K562 (cell line): ENCODE measurements around the gene TRPC4AP. TPM values are rescaled to one million over a fixed set of nuclear protein-coding genes. Genes with fewer than 3 reads are reported as not detected.

Experiments used
- ATAC-seq: fragments of 200-7000 bp; cut with Tn5 transposase; 3 replicates; pipeline ENCODE4 v1.9.1; 2020; ENCODE audit warnings: moderate library complexity
- BruUV-seq: library from RNA; stranded (reverse); fragments of 400-500 nt; replicated peaks from 2 replicates; lab custom pipeline; 2021; lab: Mats Ljungman, UMichigan
- CTCF ChIA-PET: fragments of 300-600 bp; formaldehyde crosslinking; extraction: SDS; loops from one replicate; lab custom pipeline; 2021; ENCODE audit warnings: low intra/inter-chr PET ratio; lab: Yijun Ruan, JAX
- POLR2A ChIA-PET: fragments of 300-600, 350-650 bp; sonication (Branson Sonifier 250); formaldehyde crosslinking; extraction: SDS; loops from one replicate; lab custom pipeline; 2021; ENCODE audit warnings: antibody characterized with exemption, inconsistent platforms; lab: Yijun Ruan, JAX
- DNase-seq, 4 experiments: peaks; one replicate each; pipeline versions ENCODE4 v3.0.0 to v3.0.0-alpha.2; 2011 to 2018; ENCODE audit warnings: low spot score in 3 of 4, mixed read lengths in 3 of 4; ENCODE audit errors: extremely low read depth in 1 of 4
- FAIRE-seq: peaks from 2 replicates; lab custom pipeline; 2011; peaks lifted over from hg19 to GRCh38; lab: Jason Lieb, UNC
- H2AFZ ChIP-seq: 2 replicates; pipeline ENCODE4 v1.6.0; 2011; ENCODE audit warnings: low read depth, low read length, control low read depth, inconsistent platforms
- H3K27ac ChIP-seq: fragments of 200-600 bp; 3 replicates; pipeline ENCODE4 v1.8.0; 2011; ENCODE audit warnings: low read depth, mild to moderate bottlenecking, control low read depth, inconsistent platforms, low read length, moderate library complexity, mixed read lengths; ENCODE audit errors: extremely low read depth
- H3K27me3 ChIP-seq, 2 experiments: fragments of 300-600 bp in 1 of 2; 2 replicates in 1 of 2; 3 replicates in 1 of 2; pipeline versions ENCODE4 v1.6.0 to v1.8.0; 2011; ENCODE audit warnings: inconsistent platforms in 2 of 2, low read length in 2 of 2, mild to moderate bottlenecking in 1 of 2, mixed read lengths in 1 of 2, moderate library complexity in 1 of 2; ENCODE audit not compliant: control insufficient read depth in 2 of 2, insufficient read depth in 2 of 2
- H3K36me3 ChIP-seq: fragments of 300-600 bp; 3 replicates; pipeline ENCODE4 v1.8.0; 2011; ENCODE audit warnings: mild to moderate bottlenecking, low read length, inconsistent platforms; ENCODE audit not compliant: control insufficient read depth, insufficient read depth
- H3K4me1 ChIP-seq, 2 experiments: fragments of 200-600 bp in 1 of 2; replicated peaks in 1 of 2; 2 replicates in 1 of 2; 3 replicates in 1 of 2; pipeline versions ENCODE4 v1.5.1 to v1.8.0; 2011; ENCODE audit warnings: inconsistent platforms in 2 of 2, low read length in 2 of 2, mild to moderate bottlenecking in 1 of 2, mixed read lengths in 1 of 2, moderate library complexity in 1 of 2; ENCODE audit not compliant: control insufficient read depth in 2 of 2, insufficient read depth in 2 of 2
- H3K4me2 ChIP-seq: 2 replicates; pipeline ENCODE4 v1.6.1; 2011; ENCODE audit warnings: low read length, control low read depth, inconsistent platforms, mixed read lengths; ENCODE audit not compliant: insufficient read depth
- H3K4me3 ChIP-seq: fragments of 200-600 bp; sonication (generic), shearing (Covaris generic); 2 replicates; pipeline ENCODE4 v1.5.1; 2016; ENCODE audit warnings: control low read depth, inconsistent platforms
- H3K79me2 ChIP-seq: fragments of 200-600 bp; 3 replicates; pipeline ENCODE4 v1.8.0; 2011; ENCODE audit warnings: low read length, inconsistent platforms; ENCODE audit not compliant: control insufficient read depth, insufficient read depth
- H3K9ac ChIP-seq, 2 experiments: 2 replicates each; pipeline versions ENCODE4 v1.6.0 to v1.6.1; 2011; ENCODE audit warnings: low read depth in 2 of 2, low read length in 2 of 2, control low read depth in 1 of 2, inconsistent platforms in 1 of 2, mild to moderate bottlenecking in 1 of 2, mixed read lengths in 1 of 2; ENCODE audit not compliant: insufficient read depth in 1 of 2
- H3K9me1 ChIP-seq: one replicate; pipeline ENCODE4 v1.6.0; 2011; ENCODE audit warnings: inconsistent platforms, mild to moderate bottlenecking, low read length, moderate library complexity; ENCODE audit not compliant: control insufficient read depth, insufficient read depth
- H3K9me3 ChIP-seq: replicated peaks from 2 replicates; pipeline ENCODE4 v1.5.1; 2011; ENCODE audit warnings: low read depth, low read length, inconsistent platforms; ENCODE audit not compliant: control insufficient read depth, insufficient read depth
- H4K20me1 ChIP-seq: replicated peaks from 2 replicates; pipeline ENCODE4 v1.6.1; 2011; ENCODE audit warnings: low read length, inconsistent platforms, mixed read lengths; ENCODE audit not compliant: control insufficient read depth, insufficient read depth
- KHSRP ChIP-seq: fragments of 450-650 bp; IDR thresholded peaks from 2 replicates; pipeline ENCODE4 v1.6.1; 2017
- MYNN ChIP-seq, 2 experiments: sonication (generic); formaldehyde crosslinking in 1 of 2; IDR thresholded peaks; 2 replicates each; pipeline versions ENCODE4 v1.5.0 to v1.6.1; 2016 to 2020; ENCODE audit warnings: antibody characterized with exemption in 1 of 2, missing genetic modification reagents in 1 of 2
- POLR2G ChIP-seq: fragments of 200-400 bp; formaldehyde crosslinking; IDR thresholded peaks from 2 replicates; pipeline ENCODE4 v1.6.1; 2017; ENCODE audit warnings: low read depth, mild to moderate bottlenecking, antibody characterized with exemption, low read length, moderate library complexity
- RB1 ChIP-seq: fragments of 450-650 bp; IDR thresholded peaks from 2 replicates; pipeline ENCODE4 v1.6.1; 2017; ENCODE audit warnings: low read depth, mild to moderate bottlenecking
- RFX1 ChIP-seq: fragments of 450-650 bp; IDR thresholded peaks from 2 replicates; pipeline ENCODE4 v1.6.1; 2016; ENCODE audit warnings: mild to moderate bottlenecking, moderate library complexity
- WGBS: fragments of 100-300 bp; shearing (Covaris generic); methylation state at CpG from one replicate; pipeline ENCODE4 v1.1.6; 2016; ENCODE audit warnings: low coverage, mixed read lengths; ENCODE audit not compliant: insufficient coverage; ENCODE audit errors: missing lambda C conversion rate; 5-methylcytosine and 5-hydroxymethylcytosine counted together
- in situ Hi-C: fragments of 300-500 bp; cut with MboI; formaldehyde crosslinking; loops from 4 replicates; pipeline ENCODE4 v1.15.0; 2018; ENCODE audit warnings: inconsistent platforms, mixed read lengths
- intact Hi-C: fragments of 100-400 bp; cut with micrococcal nuclease; formaldehyde crosslinking; loops from 2 replicates; pipeline ENCODE4 v1.14.2; 2022
- polyA plus RNA-seq, 8 experiments: library from polyadenylated mRNA; depleted of rRNA in 4 of 8; stranded (reverse) in 5 of 8; unstranded in 3 of 8; fragments of >200 nt; fragmentation: Nextera tagmentation in 2 of 8; fragmentation: Illumina TruSeq in 1 of 8; extraction: Ambion mirVana in 2 of 8; extraction: Trizol in 1 of 8; gene quantifications; 2 replicates each; pipeline versions ENCODE4 v1.2.1 to v1.2.3, GENCODE V29; 2011 to 2014; ENCODE audit warnings: inconsistent platforms in 1 of 8, missing spikeins in 1 of 8
- total RNA-seq, 7 experiments: library from RNA; depleted of rRNA in 6 of 7; stranded (reverse); fragments of >200 nt in 6 of 7; fragmentation: Illumina TruSeq in 2 of 7; extraction: Trizol in 2 of 7; gene quantifications; 2 replicates each; pipeline versions ENCODE4 v1.2.1 to v1.2.3, GENCODE V29; 2011 to 2021; ENCODE audit warnings: low replicate concordance in 1 of 7
- TF ChIP-seq, protein P1 (sequence below): sonication (generic); formaldehyde crosslinking; IDR thresholded peaks from 2 replicates; pipeline ENCODE4 v1.8.1; 2023; ENCODE audit warnings: mild to moderate bottlenecking, missing genetic modification reagents
- TF ChIP-seq, protein P2 (sequence below): IDR thresholded peaks from 2 replicates; pipeline ENCODE4 v1.6.1; 2016; ENCODE audit warnings: missing genetic modification characterization, missing compliant biosample characterization

The TRPC4AP gene
- total and polyA plus RNA-seq, 9 of the 15 experiments (the other 6 are each of a cell fraction or from before 2014, with no cell fraction given) = 2.3 to 70.3 (median 33.3) TPM

DNA sequence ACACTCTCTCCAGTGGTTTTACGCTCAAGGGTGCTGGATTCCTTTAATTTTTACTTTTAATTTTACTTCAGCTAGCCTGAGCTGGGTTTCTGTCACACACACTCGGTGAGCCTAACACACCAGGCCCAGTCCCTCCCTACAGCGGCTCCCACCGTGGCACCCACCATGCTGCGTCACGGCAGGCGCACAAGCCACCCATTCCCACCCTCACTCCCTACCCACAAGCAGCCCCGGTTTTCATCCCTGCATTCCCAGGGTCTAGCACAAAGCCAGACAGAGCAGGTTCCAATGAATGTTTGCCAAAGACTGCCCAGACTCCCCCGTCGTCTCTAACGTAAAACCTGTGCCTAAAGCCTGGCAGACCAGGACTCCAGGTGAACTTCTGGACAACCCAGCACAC is 86.6 kb downstream of the TRPC4AP start:
- no peaks in the 10 kb centered on the region for H3K9me1 ChIP-seq
- no peak overlapping the region for H3K27ac ChIP-seq
- no peaks in the 10 kb centered on the region for H3K27me3 ChIP-seq
- H3K9ac ChIP-seq = no peak overlapping the region
- no peaks in the 10 kb centered on the region for H3K79me2 ChIP-seq
- H3K4me3 ChIP-seq = no peak overlapping the region
- ATAC-seq = no peak
- DNase-seq = no peak
- H2AFZ ChIP-seq = no peak overlapping the region
- H3K4me2 ChIP-seq = no peak overlapping the region
- no peaks in the 10 kb centered on the region for H3K9me3 ChIP-seq
- ChIA-PET CTCF (no interaction called here), POLR2A (interaction anchor here (0.6 kb wide), 1 partner anchor 12 kb away, joined by 3 read pairs; no protein-coding TSS in a partner anchor)
- WGBS = 81% methylated on average over 8 of the region's 11 CpGs
- FAIRE-seq = no peak
- peaks cover 0 to 10% of the 10 kb centered on the region in 2 experiments; a peak in 2 of 5 replicates for H3K4me1 ChIP-seq
- H4K20me1 ChIP-seq = no peaks in the 10 kb centered on the region
- intact Hi-C loops (no loop called here), in situ Hi-C loops (no loop called here)
- H3K36me3 ChIP-seq = peaks cover 99% of the 10 kb centered on the region; the same call in 2 of the 3 replicates
- TF ChIP-seq POLR2G (0 out of 2 replicates have a peak, but pooled peaks have one; percentile 30), RFX1 (no peak)
- no TSS peak for BruUV-seq

DNA sequence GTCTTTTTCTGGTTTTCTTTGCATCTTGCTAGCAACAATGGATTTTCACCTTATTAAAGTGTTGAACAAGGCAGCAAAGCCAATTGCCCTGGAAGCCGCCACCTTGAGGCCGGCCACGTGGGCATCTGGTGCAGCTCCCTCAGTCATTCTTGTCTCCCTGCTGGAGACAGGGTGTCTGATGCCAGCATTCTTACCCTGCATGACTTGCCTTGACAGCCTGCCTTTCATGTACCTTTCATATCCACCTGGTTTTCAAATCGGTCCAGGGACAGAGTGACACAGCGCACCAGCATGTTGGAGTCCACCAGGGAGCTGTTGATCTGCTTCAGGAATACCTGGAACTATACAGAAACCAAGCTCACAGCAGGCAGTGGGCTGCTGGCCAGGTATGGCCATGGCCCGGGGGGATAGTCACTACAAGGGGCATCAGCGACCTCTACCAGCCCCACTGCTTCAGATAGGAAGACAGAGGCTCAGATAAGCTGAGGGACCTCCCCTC is 87.1 kb downstream of the TRPC4AP start:
- DNase-seq = no peak
- TF ChIP-seq MYNN (IDR thresholded peaks at IDR 0.05) (no peak), MYNN (CRISPR knock-in tag; IDR thresholded peaks at IDR 0.05) (no peak), KHSRP (no peak), RB1 (no peak)
- TF ChIP-seq, protein P1, sequence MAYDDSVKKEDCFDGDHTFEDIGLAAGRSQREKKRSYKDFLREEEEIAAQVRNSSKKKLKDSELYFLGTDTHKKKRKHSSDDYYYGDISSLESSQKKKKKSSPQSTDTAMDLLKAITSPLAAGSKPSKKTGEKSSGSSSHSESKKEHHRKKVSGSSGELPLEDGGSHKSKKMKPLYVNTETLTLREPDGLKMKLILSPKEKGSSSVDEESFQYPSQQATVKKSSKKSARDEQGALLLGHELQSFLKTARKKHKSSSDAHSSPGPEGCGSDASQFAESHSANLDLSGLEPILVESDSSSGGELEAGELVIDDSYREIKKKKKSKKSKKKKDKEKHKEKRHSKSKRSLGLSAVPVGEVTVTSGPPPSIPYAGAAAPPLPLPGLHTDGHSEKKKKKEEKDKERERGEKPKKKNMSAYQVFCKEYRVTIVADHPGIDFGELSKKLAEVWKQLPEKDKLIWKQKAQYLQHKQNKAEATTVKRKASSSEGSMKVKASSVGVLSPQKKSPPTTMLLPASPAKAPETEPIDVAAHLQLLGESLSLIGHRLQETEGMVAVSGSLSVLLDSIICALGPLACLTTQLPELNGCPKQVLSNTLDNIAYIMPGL (CRISPR knock-in tag) = no peak
- TF ChIP-seq, protein P2, sequence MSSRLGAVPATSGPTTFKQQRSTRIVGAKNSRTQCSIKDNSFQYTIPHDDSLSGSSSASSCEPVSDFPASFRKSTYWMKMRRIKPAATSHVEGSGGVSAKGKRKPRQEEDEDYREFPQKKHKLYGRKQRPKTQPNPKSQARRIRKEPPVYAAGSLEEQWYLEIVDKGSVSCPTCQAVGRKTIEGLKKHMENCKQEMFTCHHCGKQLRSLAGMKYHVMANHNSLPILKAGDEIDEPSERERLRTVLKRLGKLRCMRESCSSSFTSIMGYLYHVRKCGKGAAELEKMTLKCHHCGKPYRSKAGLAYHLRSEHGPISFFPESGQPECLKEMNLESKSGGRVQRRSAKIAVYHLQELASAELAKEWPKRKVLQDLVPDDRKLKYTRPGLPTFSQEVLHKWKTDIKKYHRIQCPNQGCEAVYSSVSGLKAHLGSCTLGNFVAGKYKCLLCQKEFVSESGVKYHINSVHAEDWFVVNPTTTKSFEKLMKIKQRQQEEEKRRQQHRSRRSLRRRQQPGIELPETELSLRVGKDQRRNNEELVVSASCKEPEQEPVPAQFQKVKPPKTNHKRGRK (tag) = no peak

More for the DNA sequence above, 87.1 kb downstream of the TRPC4AP start:
- no peak overlapping the region for H2AFZ ChIP-seq
- intact Hi-C loops = no loop called here
- in situ Hi-C loops = no loop called here
- no peaks in the 10 kb centered on the region for H3K9me1 ChIP-seq
- BruUV-seq = TSS peak; percentile 12
- ChIA-PET POLR2A (interaction anchor here (0.6 kb wide), 3 partner anchors 12 to 136 kb away, joined by 3 read pairs; no protein-coding TSS in a partner anchor), CTCF (no interaction called here)
- no peak overlapping the region for H3K4me2 ChIP-seq
- H3K36me3 ChIP-seq = peaks cover 99% of the 10 kb centered on the region; the same call in 2 of the 3 replicates
- no peak overlapping the region for H3K27ac ChIP-seq
- no peaks in the 10 kb centered on the region for H3K9me3 ChIP-seq
- WGBS = 93% methylated on average over 7 of the region's 7 CpGs
- H3K9ac ChIP-seq = no peak overlapping the region; a peak in 1 of 4 replicates
- peaks cover 0 to 15% of the 10 kb centered on the region in 2 experiments; a peak in 2 of 5 replicates for H3K4me1 ChIP-seq
- no peaks in the 10 kb centered on the region for H3K27me3 ChIP-seq
- no peak overlapping the region for H3K4me3 ChIP-seq
- no peaks in the 10 kb centered on the region for H4K20me1 ChIP-seq
- FAIRE-seq (no peak), ATAC-seq (no peak)
- no peaks in the 10 kb centered on the region for H3K79me2 ChIP-seq
